Calu3 (cell line): ENCODE measurements around the gene CCDC13. TPM values are rescaled to one million over a fixed set of nuclear protein-coding genes. Genes with fewer than 3 reads are reported as not detected.

Source experiments
- BruUV-seq: library from RNA; stranded (reverse); fragments of 400-500 nt; replicated peaks from 2 replicates; lab custom pipeline; 2021; lab: Mats Ljungman, UMichigan
- CTCF ChIA-PET: fragments of 300-600 bp; sonication (Branson Sonifier 250); formaldehyde crosslinking; loops from one replicate; lab custom pipeline; 2022; ENCODE audit warnings: antibody characterized with exemption; lab: Charles Lee
- DNase-seq: peaks from one replicate; pipeline ENCODE4 v3.0.0; 2022
- H3K27ac Mint-ChIP-seq: one replicate; pipeline ENCODE4 v1.8.0; 2022; ENCODE audit warnings: mixed read lengths; ENCODE audit not compliant: unreplicated experiment
- H3K27me3 Mint-ChIP-seq: one replicate; pipeline ENCODE4 v1.8.0; 2022; ENCODE audit warnings: mixed read lengths; ENCODE audit not compliant: unreplicated experiment
- H3K36me3 Mint-ChIP-seq: one replicate; pipeline ENCODE4 v1.8.0; 2022; ENCODE audit warnings: mild to moderate bottlenecking, moderate library complexity, mixed read lengths; ENCODE audit not compliant: insufficient read depth, unreplicated experiment
- H3K4me1 Mint-ChIP-seq: one replicate; pipeline ENCODE4 v1.8.0; 2022; ENCODE audit warnings: mild to moderate bottlenecking, low read depth, mixed read lengths; ENCODE audit not compliant: unreplicated experiment
- H3K4me3 Mint-ChIP-seq: one replicate; pipeline ENCODE4 v1.8.0; 2022; ENCODE audit warnings: mild to moderate bottlenecking, low read depth, moderate library complexity, mixed read lengths; ENCODE audit not compliant: unreplicated experiment
- H3K9me3 Mint-ChIP-seq: one replicate; pipeline ENCODE4 v1.8.0; 2022; ENCODE audit warnings: low read depth, mixed read lengths; ENCODE audit not compliant: unreplicated experiment
- CTCF ChIP-seq: fragments of 200-600 bp; IDR thresholded peaks from one replicate; pipeline ENCODE4 v1.8.0; 2022; ENCODE audit warnings: antibody characterized with exemption; ENCODE audit not compliant: unreplicated experiment
- intact Hi-C: fragments of 100-400 bp; cut with micrococcal nuclease; formaldehyde crosslinking; loops from one replicate; pipeline ENCODE4 v1.10.0; 2022; ENCODE audit not compliant: unreplicated experiment
- total RNA-seq: library from RNA; stranded (reverse); gene quantifications from 2 replicates; pipeline ENCODE4 v1.2.3, GENCODE V29; 2022

The CCDC13 gene
- total RNA-seq, 1 experiment from 2014 or later: 0.68 TPM

GRCh38 chr3:42747581-42747980, 25.5 kb downstream of the CCDC13 start:
- intact Hi-C loops: loop anchor here (10.0 kb wide), 1 partner anchor 173 kb away; no protein-coding TSS in a partner anchor
- no peak overlapping the region for H3K4me3 Mint-ChIP-seq
- H3K36me3 Mint-ChIP-seq: no peaks in the 10 kb centered on the region
- CTCF ChIA-PET: interaction anchor here (0.7 kb wide), 1 partner anchor 72 kb away, joined by 3 read pairs; no protein-coding TSS in a partner anchor
- TF ChIP-seq CTCF: no peak
- BruUV-seq: no TSS peak
- no peak overlapping the region for H3K27ac Mint-ChIP-seq
- no peaks in the 10 kb centered on the region for H3K9me3 Mint-ChIP-seq
- no peaks in the 10 kb centered on the region for H3K4me1 Mint-ChIP-seq
- no peak for DNase-seq
- H3K27me3 Mint-ChIP-seq: no peaks in the 10 kb centered on the region

GRCh38 chr3:42746455-42747450, 26.3 kb downstream of the CCDC13 start:
- Mint-ChIP-seq H3K4me3 (no peak overlapping the region), H3K36me3 (no peaks in the 10 kb centered on the region), H3K27me3 (no peaks in the 10 kb centered on the region), H3K4me1 (no peaks in the 10 kb centered on the region), H3K27ac (no peak overlapping the region), H3K9me3 (no peaks in the 10 kb centered on the region)
- intact Hi-C loops: loop anchor here (10.0 kb wide), 1 partner anchor 172 kb away; no protein-coding TSS in a partner anchor
- BruUV-seq: no TSS peak
- no peak for TF ChIP-seq CTCF
- no peak for DNase-seq
- CTCF ChIA-PET: interaction anchor here (1.2 kb wide), 1 partner anchor 34 kb away, joined by 3 read pairs; no protein-coding TSS in a partner anchor

GRCh38 chr3:42745776-42746454, 27.1 kb downstream of the CCDC13 start:
- intact Hi-C loops: loop anchor here (2.0 to 10.0 kb wide), 2 partner anchors 93 to 171 kb away; partner anchors contain the start of gene ZBTB47
- CTCF ChIA-PET: interaction anchor here (1.2 kb wide), 1 partner anchor 33 kb away, joined by 3 read pairs; no protein-coding TSS in a partner anchor
- no peak for DNase-seq
- H3K4me3 Mint-ChIP-seq: no peak overlapping the region
- H3K27me3 Mint-ChIP-seq: no peaks in the 10 kb centered on the region
- TF ChIP-seq CTCF: no peak
- BruUV-seq: no TSS peak
- no peaks in the 10 kb centered on the region for H3K36me3 Mint-ChIP-seq
- H3K4me1 Mint-ChIP-seq: no peaks in the 10 kb centered on the region
- H3K27ac Mint-ChIP-seq: no peak overlapping the region
- H3K9me3 Mint-ChIP-seq: no peaks in the 10 kb centered on the region

GRCh38 chr3:42745291-42745745, 27.7 kb downstream of the CCDC13 start:
- no peak for DNase-seq
- no TSS peak for BruUV-seq
- no peaks in the 10 kb centered on the region for H3K4me1 Mint-ChIP-seq
- intact Hi-C loops: loop anchor here (2.0 to 10.0 kb wide), 2 partner anchors 93 to 171 kb away; partner anchors contain the start of gene ZBTB47
- TF ChIP-seq CTCF: no peak
- no peak overlapping the region for H3K4me3 Mint-ChIP-seq
- no peaks in the 10 kb centered on the region for H3K9me3 Mint-ChIP-seq
- H3K27me3 Mint-ChIP-seq: no peaks in the 10 kb centered on the region
- H3K27ac Mint-ChIP-seq: no peak overlapping the region
- H3K36me3 Mint-ChIP-seq: no peaks in the 10 kb centered on the region
- CTCF ChIA-PET: interaction anchor here (1.2 kb wide), 1 partner anchor 32 kb away, joined by 3 read pairs; no protein-coding TSS in a partner anchor
